Ureter (tissue), 1 donor: ENCODE measurements around the gene DSG2. TPM values are rescaled to one million over a fixed set of nuclear protein-coding genes. Genes with fewer than 3 reads are reported as not detected.
"Not testable (repeated sequence)": the region's sequence is repeated elsewhere in the genome, so short reads cannot be mapped to it uniquely, and the experiment has no call there.

Experiments used
- DNase-seq: peaks from one replicate; pipeline ENCODE4 v3.0.0-alpha.2; 2020; ENCODE audit warnings: low spot score
- total RNA-seq: library from RNA; stranded (reverse); gene quantifications from one replicate; pipeline ENCODE4 v1.2.4, GENCODE V29; 2023
- donor health status: DM: yes; HTN: yes; CAD: no.

Gene DSG2
- total RNA-seq, 1 donor from 2014 or later: 93.1 TPM

GRCh38 chr18:31500051-31500688 is 2.2 kb downstream of the DSG2 start:
- DNase-seq: no peak

- DNase-seq: no peak
Observed at GRCh38 chr18:31503011-31503410, 5.0 kb downstream of the DSG2 start.

- DNase-seq: no peak
Observed at GRCh38 chr18:31504455-31505147, 6.6 kb downstream of the DSG2 start.

- no peak for DNase-seq
Observed at GRCh38 chr18:31505156-31505555, 7.2 kb downstream of the DSG2 start.

- DNase-seq: no peak
Observed at GRCh38 chr18:31506024-31506742, 8.2 kb downstream of the DSG2 start.

GRCh38 chr18:31507124-31507523 is 9.1 kb downstream of the DSG2 start:
- DNase-seq: not testable (repeated sequence)

GRCh38 chr18:31508781-31509180 is 10.8 kb downstream of the DSG2 start:
- DNase-seq: no peak

GRCh38 chr18:31509571-31509970 is 11.6 kb downstream of the DSG2 start:
- DNase-seq: no peak

- no peak for DNase-seq
Observed at GRCh38 chr18:31510319-31510718, 12.3 kb downstream of the DSG2 start.

GRCh38 chr18:31511098-31511497 is 13.1 kb downstream of the DSG2 start:
- DNase-seq: no peak

GRCh38 chr18:31512203-31512764 is 14.3 kb downstream of the DSG2 start:
- DNase-seq: peak; percentile 68

- DNase-seq: no peak
Observed at GRCh38 chr18:31513189-31513935, 15.4 kb downstream of the DSG2 start.

GRCh38 chr18:31516437-31516836 is 18.5 kb downstream of the DSG2 start:
- no peak for DNase-seq

GRCh38 chr18:31526374-31526773 is 28.4 kb downstream of the DSG2 start:
- no peak for DNase-seq

- no peak for DNase-seq
Observed at GRCh38 chr18:31533236-31533635, 35.3 kb downstream of the DSG2 start.

GRCh38 chr18:31538837-31539236 is 40.9 kb downstream of the DSG2 start:
- DNase-seq: no peak

- no peak for DNase-seq
Observed at GRCh38 chr18:31546476-31546875, 48.5 kb downstream of the DSG2 start.

GRCh38 chr18:31548853-31549252 is 50.9 kb downstream of the DSG2 start:
- no peak for DNase-seq

GRCh38 chr18:31549416-31549815 is 51.4 kb downstream of the DSG2 start:
- DNase-seq: no peak

GRCh38 chr18:31551883-31552282 is 53.9 kb downstream of the DSG2 start:
- DNase-seq: no peak

GRCh38 chr18:31553800-31554199 is 55.8 kb downstream of the DSG2 start:
- DNase-seq: no peak

GRCh38 chr18:31554776-31555175 is 56.8 kb downstream of the DSG2 start:
- no peak for DNase-seq
